Stomach (tissue), 4 donors: ENCODE results near the gene BCL2.

Experiments used
- CTCF ChIP-seq, 7 experiments: fragments of 450-650 bp in 4 of 7; fragments of 200-600 bp in 3 of 7; sonication (generic) in 3 of 7; IDR thresholded peaks; one replicate each; pipeline ENCODE4 v1.5.1; 2016 to 2019; ENCODE audit warnings: antibody characterized with exemption in 7 of 7, control low read depth in 2 of 7, mild to moderate bottlenecking in 1 of 7
- EP300 ChIP-seq: sonication (generic); formaldehyde crosslinking; IDR thresholded peaks from one replicate; pipeline ENCODE4 v1.6.1; 2017; ENCODE audit warnings: antibody characterized with exemption
- POLR2AphosphoS5 ChIP-seq, 3 donors: sonication (generic); formaldehyde crosslinking; IDR thresholded peaks; one replicate each; pipeline ENCODE4 v1.6.1; 2016; ENCODE audit warnings: antibody characterized with exemption in 3 of 3

DNA sequence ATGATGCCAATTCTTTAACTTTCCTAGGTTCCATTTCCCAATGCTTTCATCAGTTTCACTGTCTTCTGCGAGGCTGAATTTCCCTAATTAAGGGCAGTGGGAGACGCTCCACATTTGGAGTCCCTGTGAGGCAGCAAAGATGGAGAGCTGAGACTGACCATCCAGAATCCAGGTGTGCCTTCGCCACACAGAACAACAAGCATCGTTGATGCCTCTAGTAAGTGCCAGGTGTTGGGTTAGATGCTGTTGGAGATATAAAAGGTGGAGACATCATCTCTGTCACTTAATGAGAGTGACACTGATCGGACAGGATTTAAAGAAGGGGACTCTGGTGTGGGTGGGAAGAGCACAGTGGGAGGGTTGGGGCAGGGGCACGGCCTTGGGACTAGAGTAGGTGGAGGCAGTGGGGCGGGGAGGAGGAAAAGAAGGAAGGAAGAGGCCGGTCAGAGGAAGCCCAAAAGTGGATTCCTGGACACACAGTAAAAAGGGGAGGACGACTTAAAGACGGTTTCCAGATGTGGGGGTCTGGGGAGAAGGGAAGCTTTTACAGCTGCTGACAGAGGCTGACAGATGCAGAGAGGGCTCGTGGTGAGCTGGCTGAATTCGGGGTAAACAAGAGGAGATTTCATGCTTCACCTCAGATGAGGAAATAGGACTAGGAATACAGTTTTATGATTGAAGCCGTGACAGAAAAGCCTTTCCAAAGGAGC, 113.0 kb downstream of the BCL2 start:
- TF ChIP-seq POLR2AphosphoS5 (IDR thresholded peaks at IDR 0.05) (no peak), CTCF (IDR thresholded peaks at IDR 0.05) (no peak), EP300 (no peak)
